Karpas-422 (cell line): ENCODE results near the gene ARL14EPL. TPM values are rescaled to one million over a fixed set of nuclear protein-coding genes. Genes with fewer than 3 reads are reported as not detected.

Source experiments
- DNase-seq: peaks from one replicate; pipeline ENCODE4 v3.0.0-alpha.2; 2015
- H2AFZ ChIP-seq: fragments of 200-600 bp; sonication (generic); 2 replicates; pipeline ENCODE4 v1.6.1; 2014; ENCODE audit warnings: antibody characterized with exemption, low read length, mixed read lengths
- H3K27ac ChIP-seq: fragments of 200-600 bp; sonication (generic); 2 replicates; pipeline ENCODE4 v1.5.1; 2014; ENCODE audit warnings: mild to moderate bottlenecking, low read length, moderate library complexity
- H3K27me3 ChIP-seq: fragments of 200-600 bp; sonication (generic); 2 replicates; pipeline ENCODE4 v1.6.1; 2014; ENCODE audit warnings: low read length, mixed read lengths
- H3K36me3 ChIP-seq: fragments of 200-600 bp; sonication (generic); 2 replicates; pipeline ENCODE4 v1.6.1; 2014; ENCODE audit warnings: low read length, mixed read lengths; ENCODE audit not compliant: insufficient read depth
- H3K4me1 ChIP-seq: fragments of 200-600 bp; sonication (generic); 2 replicates; pipeline ENCODE4 v1.6.1; 2014; ENCODE audit warnings: mild to moderate bottlenecking, low read length, mixed read lengths
- H3K4me2 ChIP-seq: fragments of 200-600 bp; sonication (generic); 2 replicates; pipeline ENCODE4 v1.6.1; 2014; ENCODE audit warnings: low read length, low read depth, mild to moderate bottlenecking; ENCODE audit not compliant: poor library complexity, severe bottlenecking
- H3K4me3 ChIP-seq: fragments of 200-600 bp; sonication (generic); 2 replicates; pipeline ENCODE4 v1.5.1; 2014; ENCODE audit warnings: mild to moderate bottlenecking, antibody characterized with exemption, low read length, mixed read lengths
- H3K79me2 ChIP-seq: fragments of 200-600 bp; sonication (generic); 2 replicates; pipeline ENCODE4 v1.6.1; 2014; ENCODE audit warnings: mild to moderate bottlenecking, low read length, mixed read lengths
- H3K9ac ChIP-seq: fragments of 200-600 bp; sonication (generic); 2 replicates; pipeline ENCODE4 v1.6.0; 2014; ENCODE audit warnings: low read length
- H3K9me2 ChIP-seq: fragments of 200-600 bp; sonication (generic), shearing (Covaris generic); replicated peaks from 2 replicates; pipeline ENCODE4 v1.6.0; 2014; ENCODE audit warnings: mild to moderate bottlenecking, low read length, moderate library complexity; ENCODE audit not compliant: insufficient read depth
- H3K9me3 ChIP-seq: fragments of 300-700, 200-600 bp; sonication (generic); 2 replicates; pipeline ENCODE4 v1.6.1; 2014; ENCODE audit warnings: low read length, mixed read lengths
- H4K20me1 ChIP-seq: fragments of 200-600 bp; sonication (generic); 2 replicates; pipeline ENCODE4 v1.6.1; 2014; ENCODE audit warnings: mild to moderate bottlenecking, antibody characterized with exemption, low read length, low read depth; ENCODE audit not compliant: insufficient read depth
- total RNA-seq: library from RNA; depleted of rRNA; stranded (reverse); fragments of >200 nt; shearing (Covaris generic); gene quantifications from 2 replicates; pipeline ENCODE4 v1.2.3, GENCODE V29; 2014; ENCODE audit warnings: low replicate concordance

ARL14EPL gene
- total RNA-seq, 1 experiment from 2014 or later = not detected

GRCh38 chr5:116009806-116010205 lies 22.5 kb upstream of the ARL14EPL start:
- Histone ChIP-seq H4K20me1 (no peaks in the 10 kb centered on the region), H3K9me2 (no peaks in the 10 kb centered on the region), H2AFZ (no peak overlapping the region), H3K79me2 (no peaks in the 10 kb centered on the region), H3K27ac (no peak overlapping the region), H3K9me3 (no peaks in the 10 kb centered on the region), H3K4me2 (no peak overlapping the region), H3K27me3 (no peaks in the 10 kb centered on the region), H3K4me3 (no peak overlapping the region), H3K9ac (no peak overlapping the region), H3K36me3 (no peaks in the 10 kb centered on the region), H3K4me1 (no peaks in the 10 kb centered on the region)
- DNase-seq = no peak

GRCh38 chr5:116011046-116011445 lies 21.2 kb upstream of the ARL14EPL start:
- H3K4me3 ChIP-seq = no peak overlapping the region
- H2AFZ ChIP-seq = no peak overlapping the region
- no peak overlapping the region for H3K4me2 ChIP-seq
- no peaks in the 10 kb centered on the region for H3K9me3 ChIP-seq
- H4K20me1 ChIP-seq = no peaks in the 10 kb centered on the region
- H3K79me2 ChIP-seq = no peaks in the 10 kb centered on the region
- no peak overlapping the region for H3K27ac ChIP-seq
- H3K9me2 ChIP-seq = no peaks in the 10 kb centered on the region
- no peaks in the 10 kb centered on the region for H3K36me3 ChIP-seq
- H3K4me1 ChIP-seq = no peaks in the 10 kb centered on the region
- no peaks in the 10 kb centered on the region for H3K27me3 ChIP-seq
- no peak for DNase-seq
- no peak overlapping the region for H3K9ac ChIP-seq

GRCh38 chr5:116013207-116013785 lies 19.0 kb upstream of the ARL14EPL start:
- Histone ChIP-seq H3K9me3 (no peaks in the 10 kb centered on the region), H3K4me3 (no peak overlapping the region), H3K4me2 (no peak overlapping the region), H3K9me2 (no peaks in the 10 kb centered on the region), H3K27ac (no peak overlapping the region), H3K36me3 (no peaks in the 10 kb centered on the region), H3K27me3 (no peaks in the 10 kb centered on the region), H3K4me1 (no peaks in the 10 kb centered on the region), H3K9ac (no peak overlapping the region), H4K20me1 (no peaks in the 10 kb centered on the region), H2AFZ (no peak overlapping the region), H3K79me2 (no peaks in the 10 kb centered on the region)
- DNase-seq = no peak

- Histone ChIP-seq H3K36me3 (no peaks in the 10 kb centered on the region), H3K4me1 (no peaks in the 10 kb centered on the region), H3K4me2 (no peak overlapping the region), H3K27ac (no peak overlapping the region), H3K9ac (no peak overlapping the region), H3K79me2 (no peaks in the 10 kb centered on the region), H3K4me3 (no peak overlapping the region), H3K9me3 (no peaks in the 10 kb centered on the region), H3K9me2 (no peaks in the 10 kb centered on the region), H3K27me3 (no peaks in the 10 kb centered on the region), H2AFZ (no peak overlapping the region), H4K20me1 (no peaks in the 10 kb centered on the region)
- no peak for DNase-seq
These were observed 18.3 kb upstream of the ARL14EPL start for GRCh38 chr5:116013936-116014335.

- Histone ChIP-seq H3K9me3 (no peaks in the 10 kb centered on the region), H3K9me2 (no peaks in the 10 kb centered on the region), H3K4me3 (no peak overlapping the region), H4K20me1 (no peaks in the 10 kb centered on the region), H3K79me2 (no peaks in the 10 kb centered on the region), H3K27ac (no peak overlapping the region), H3K4me2 (no peak overlapping the region), H3K9ac (no peak overlapping the region), H3K4me1 (no peaks in the 10 kb centered on the region), H2AFZ (no peak overlapping the region), H3K27me3 (no peaks in the 10 kb centered on the region), H3K36me3 (no peaks in the 10 kb centered on the region)
- DNase-seq = no peak
These were observed 8.7 kb upstream of the ARL14EPL start for GRCh38 chr5:116023619-116024018.

GRCh38 chr5:116025866-116026265 lies 6.4 kb upstream of the ARL14EPL start:
- H3K4me3 ChIP-seq = no peak overlapping the region
- no peak overlapping the region for H3K9ac ChIP-seq
- H2AFZ ChIP-seq = no peak overlapping the region
- H3K9me2 ChIP-seq = no peaks in the 10 kb centered on the region
- H3K27me3 ChIP-seq = no peaks in the 10 kb centered on the region
- H3K79me2 ChIP-seq = no peaks in the 10 kb centered on the region
- no peak overlapping the region for H3K27ac ChIP-seq
- H3K9me3 ChIP-seq = no peaks in the 10 kb centered on the region
- DNase-seq = no peak
- H3K4me2 ChIP-seq = no peak overlapping the region
- no peaks in the 10 kb centered on the region for H3K36me3 ChIP-seq
- H3K4me1 ChIP-seq = no peaks in the 10 kb centered on the region
- no peaks in the 10 kb centered on the region for H4K20me1 ChIP-seq

DNA sequence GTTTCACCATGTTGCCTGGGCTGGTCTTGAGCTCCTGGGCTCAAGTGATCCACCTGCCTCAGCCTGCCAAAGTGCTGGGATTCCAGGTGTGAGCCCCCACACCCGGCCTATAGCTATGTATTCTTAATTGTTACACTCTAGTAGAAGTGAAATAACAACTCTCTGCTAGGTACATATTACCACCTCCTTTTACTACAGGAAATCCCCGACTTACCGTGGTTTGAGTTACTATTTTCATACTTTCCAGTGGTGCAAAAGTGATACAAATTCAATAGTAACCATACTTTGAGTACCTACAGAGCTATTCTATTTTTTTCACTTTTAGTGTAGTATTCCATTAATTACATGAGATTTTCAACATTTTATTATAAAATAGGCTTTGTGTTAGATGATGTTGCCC lies 719 bp downstream of the ARL14EPL start:
- Histone ChIP-seq H3K4me2 (no peak overlapping the region), H3K4me3 (no peak overlapping the region), H3K9me3 (no peaks in the 10 kb centered on the region), H3K9me2 (no peaks in the 10 kb centered on the region), H2AFZ (no peak overlapping the region), H3K79me2 (no peaks in the 10 kb centered on the region), H3K27ac (no peak overlapping the region), H3K9ac (no peak overlapping the region), H3K4me1 (peaks cover 15% of the 10 kb centered on the region), H3K27me3 (no peaks in the 10 kb centered on the region), H4K20me1 (no peaks in the 10 kb centered on the region), H3K36me3 (no peaks in the 10 kb centered on the region)
- no peak for DNase-seq

GRCh38 chr5:116035123-116035522 lies 2.9 kb downstream of the ARL14EPL start:
- H3K4me2 ChIP-seq = no peak overlapping the region
- no peak overlapping the region for H3K9ac ChIP-seq
- H3K9me3 ChIP-seq = no peaks in the 10 kb centered on the region
- peaks cover 31% of the 10 kb centered on the region for H3K4me1 ChIP-seq
- H3K4me3 ChIP-seq = no peak overlapping the region
- no peaks in the 10 kb centered on the region for H3K79me2 ChIP-seq
- H2AFZ ChIP-seq = no peak overlapping the region
- H4K20me1 ChIP-seq = no peaks in the 10 kb centered on the region
- H3K36me3 ChIP-seq = no peaks in the 10 kb centered on the region
- no peak overlapping the region for H3K27ac ChIP-seq
- H3K9me2 ChIP-seq = no peaks in the 10 kb centered on the region
- no peak for DNase-seq
- H3K27me3 ChIP-seq = no peaks in the 10 kb centered on the region
